WTC11 (cell line): ENCODE measurements around the gene CCDC74A.
"Not testable (repeated sequence)": the region's sequence is repeated elsewhere in the genome, so short reads cannot be mapped to it uniquely, and the experiment has no call there.

ENCODE experiments used
- CREB1 ChIP-seq: sonication (generic); formaldehyde crosslinking; IDR thresholded peaks from 2 replicates; pipeline ENCODE4 v1.8.0; 2023; ENCODE audit warnings: mild to moderate bottlenecking, missing genetic modification reagents
- FOXP1 ChIP-seq: sonication (generic); formaldehyde crosslinking; IDR thresholded peaks from 2 replicates; pipeline ENCODE4 v1.8.0; 2022; ENCODE audit warnings: missing genetic modification reagents, mild to moderate bottlenecking, moderate library complexity, borderline replicate concordance
- GABPB1 ChIP-seq: sonication (generic); formaldehyde crosslinking; IDR thresholded peaks from 2 replicates; pipeline ENCODE4 v1.8.1; 2023; ENCODE audit warnings: mild to moderate bottlenecking, missing genetic modification reagents
- KAT7 ChIP-seq: sonication (generic); formaldehyde crosslinking; IDR thresholded peaks from 2 replicates; pipeline ENCODE4 v1.8.1; 2023; ENCODE audit warnings: missing genetic modification reagents, mild to moderate bottlenecking, borderline replicate concordance
- SMAD3 ChIP-seq: sonication (generic); formaldehyde crosslinking; IDR thresholded peaks from 2 replicates; pipeline ENCODE4 v1.8.0; 2022; ENCODE audit warnings: missing genetic modification reagents, mild to moderate bottlenecking, borderline replicate concordance
- ZNF121 ChIP-seq: sonication (generic); formaldehyde crosslinking; IDR thresholded peaks from 2 replicates; pipeline ENCODE4 v1.8.0; 2023; ENCODE audit warnings: missing genetic modification reagents
- TF ChIP-seq, protein P1 (sequence below): fragments of 200-600 bp; IDR thresholded peaks from 2 replicates; pipeline ENCODE4 v1.8.0; 2022; ENCODE audit warnings: antibody characterized with exemption
- TF ChIP-seq, protein P2 (sequence below): sonication (generic); formaldehyde crosslinking; IDR thresholded peaks from 2 replicates; pipeline ENCODE4 v1.8.1; 2023; ENCODE audit warnings: mild to moderate bottlenecking, missing genetic modification reagents, moderate library complexity
- TF ChIP-seq, protein P3 (sequence below): sonication (generic); formaldehyde crosslinking; IDR thresholded peaks from 2 replicates; pipeline ENCODE4 v1.8.0; 2022; ENCODE audit warnings: mild to moderate bottlenecking, missing genetic modification reagents
- TF ChIP-seq, protein P4 (sequence below): sonication (generic); formaldehyde crosslinking; IDR thresholded peaks from 2 replicates; pipeline ENCODE4 v1.8.0; 2023; ENCODE audit warnings: missing genetic modification reagents, mild to moderate bottlenecking, borderline replicate concordance
- TF ChIP-seq, protein P5 (sequence below): fragments of 250-450 bp; sonication (Bioruptor Pico); IDR thresholded peaks from 2 replicates; pipeline ENCODE4 v1.9.0; 2021; ENCODE audit warnings: moderate library complexity, mild to moderate bottlenecking, inconsistent platforms, borderline replicate concordance
- TF ChIP-seq, protein P6 (sequence below): sonication (generic); formaldehyde crosslinking; IDR thresholded peaks from 2 replicates; pipeline ENCODE4 v1.8.1; 2023; ENCODE audit warnings: mild to moderate bottlenecking, missing genetic modification reagents

DNA sequence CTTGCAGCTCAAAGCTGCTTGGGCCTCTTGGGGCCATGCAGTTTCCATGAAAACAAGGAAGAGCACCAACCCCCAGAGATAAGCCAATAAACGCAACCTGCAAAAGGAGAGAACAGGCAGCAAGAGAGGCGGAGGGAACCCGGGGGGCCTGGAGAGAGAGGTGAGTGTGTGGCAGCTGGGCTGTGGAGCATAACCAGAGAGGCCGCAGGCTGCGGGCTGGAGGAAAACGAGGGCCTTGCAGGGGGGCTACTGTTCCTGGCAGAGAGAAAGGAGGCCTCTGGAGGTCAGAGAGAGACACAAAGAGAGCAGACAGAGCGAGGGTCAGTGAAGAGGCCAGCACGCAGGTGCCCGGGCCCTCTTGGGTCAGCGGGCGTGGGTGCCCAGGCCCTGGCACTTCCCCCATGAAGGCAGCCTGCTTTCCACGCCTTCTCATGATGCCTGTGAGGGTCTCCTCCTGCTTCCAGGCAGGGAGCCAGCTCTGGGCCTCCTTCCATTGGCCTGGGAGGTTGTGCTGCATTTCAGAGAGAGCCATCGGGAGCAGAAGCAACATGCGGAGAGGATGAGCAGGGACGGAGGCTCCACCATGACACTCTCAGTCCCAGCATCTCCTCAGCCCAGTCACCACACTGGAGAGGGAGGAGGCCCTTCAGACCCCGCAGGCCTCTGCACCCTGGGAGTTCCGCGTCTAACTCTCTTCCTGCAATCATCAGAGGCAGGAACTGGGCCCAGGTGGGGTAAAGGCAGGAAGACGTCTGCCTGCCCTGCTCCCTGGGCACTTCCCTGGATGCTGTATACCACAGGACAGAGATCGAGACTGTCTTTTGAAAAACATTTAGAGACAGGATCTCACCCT, 36.8 kb upstream of the CCDC74A start:
- TF ChIP-seq, protein P1, sequence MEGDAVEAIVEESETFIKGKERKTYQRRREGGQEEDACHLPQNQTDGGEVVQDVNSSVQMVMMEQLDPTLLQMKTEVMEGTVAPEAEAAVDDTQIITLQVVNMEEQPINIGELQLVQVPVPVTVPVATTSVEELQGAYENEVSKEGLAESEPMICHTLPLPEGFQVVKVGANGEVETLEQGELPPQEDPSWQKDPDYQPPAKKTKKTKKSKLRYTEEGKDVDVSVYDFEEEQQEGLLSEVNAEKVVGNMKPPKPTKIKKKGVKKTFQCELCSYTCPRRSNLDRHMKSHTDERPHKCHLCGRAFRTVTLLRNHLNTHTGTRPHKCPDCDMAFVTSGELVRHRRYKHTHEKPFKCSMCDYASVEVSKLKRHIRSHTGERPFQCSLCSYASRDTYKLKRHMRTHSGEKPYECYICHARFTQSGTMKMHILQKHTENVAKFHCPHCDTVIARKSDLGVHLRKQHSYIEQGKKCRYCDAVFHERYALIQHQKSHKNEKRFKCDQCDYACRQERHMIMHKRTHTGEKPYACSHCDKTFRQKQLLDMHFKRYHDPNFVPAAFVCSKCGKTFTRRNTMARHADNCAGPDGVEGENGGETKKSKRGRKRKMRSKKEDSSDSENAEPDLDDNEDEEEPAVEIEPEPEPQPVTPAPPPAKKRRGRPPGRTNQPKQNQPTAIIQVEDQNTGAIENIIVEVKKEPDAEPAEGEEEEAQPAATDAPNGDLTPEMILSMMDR = not testable (repeated sequence)
- TF ChIP-seq ZNF121 (CRISPR knock-in tag); SMAD3 (CRISPR knock-in tag); CREB1 (CRISPR knock-in tag); KAT7; GABPB1 (CRISPR knock-in tag); FOXP1 (CRISPR knock-in tag): not testable (repeated sequence)
- TF ChIP-seq, protein P2, sequence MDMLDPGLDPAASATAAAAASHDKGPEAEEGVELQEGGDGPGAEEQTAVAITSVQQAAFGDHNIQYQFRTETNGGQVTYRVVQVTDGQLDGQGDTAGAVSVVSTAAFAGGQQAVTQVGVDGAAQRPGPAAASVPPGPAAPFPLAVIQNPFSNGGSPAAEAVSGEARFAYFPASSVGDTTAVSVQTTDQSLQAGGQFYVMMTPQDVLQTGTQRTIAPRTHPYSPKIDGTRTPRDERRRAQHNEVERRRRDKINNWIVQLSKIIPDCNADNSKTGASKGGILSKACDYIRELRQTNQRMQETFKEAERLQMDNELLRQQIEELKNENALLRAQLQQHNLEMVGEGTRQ (CRISPR knock-in tag) = not testable (repeated sequence)
- TF ChIP-seq, protein P3, sequence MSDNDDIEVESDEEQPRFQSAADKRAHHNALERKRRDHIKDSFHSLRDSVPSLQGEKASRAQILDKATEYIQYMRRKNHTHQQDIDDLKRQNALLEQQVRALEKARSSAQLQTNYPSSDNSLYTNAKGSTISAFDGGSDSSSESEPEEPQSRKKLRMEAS (CRISPR knock-in tag) = not testable (repeated sequence)
- TF ChIP-seq, protein P4, sequence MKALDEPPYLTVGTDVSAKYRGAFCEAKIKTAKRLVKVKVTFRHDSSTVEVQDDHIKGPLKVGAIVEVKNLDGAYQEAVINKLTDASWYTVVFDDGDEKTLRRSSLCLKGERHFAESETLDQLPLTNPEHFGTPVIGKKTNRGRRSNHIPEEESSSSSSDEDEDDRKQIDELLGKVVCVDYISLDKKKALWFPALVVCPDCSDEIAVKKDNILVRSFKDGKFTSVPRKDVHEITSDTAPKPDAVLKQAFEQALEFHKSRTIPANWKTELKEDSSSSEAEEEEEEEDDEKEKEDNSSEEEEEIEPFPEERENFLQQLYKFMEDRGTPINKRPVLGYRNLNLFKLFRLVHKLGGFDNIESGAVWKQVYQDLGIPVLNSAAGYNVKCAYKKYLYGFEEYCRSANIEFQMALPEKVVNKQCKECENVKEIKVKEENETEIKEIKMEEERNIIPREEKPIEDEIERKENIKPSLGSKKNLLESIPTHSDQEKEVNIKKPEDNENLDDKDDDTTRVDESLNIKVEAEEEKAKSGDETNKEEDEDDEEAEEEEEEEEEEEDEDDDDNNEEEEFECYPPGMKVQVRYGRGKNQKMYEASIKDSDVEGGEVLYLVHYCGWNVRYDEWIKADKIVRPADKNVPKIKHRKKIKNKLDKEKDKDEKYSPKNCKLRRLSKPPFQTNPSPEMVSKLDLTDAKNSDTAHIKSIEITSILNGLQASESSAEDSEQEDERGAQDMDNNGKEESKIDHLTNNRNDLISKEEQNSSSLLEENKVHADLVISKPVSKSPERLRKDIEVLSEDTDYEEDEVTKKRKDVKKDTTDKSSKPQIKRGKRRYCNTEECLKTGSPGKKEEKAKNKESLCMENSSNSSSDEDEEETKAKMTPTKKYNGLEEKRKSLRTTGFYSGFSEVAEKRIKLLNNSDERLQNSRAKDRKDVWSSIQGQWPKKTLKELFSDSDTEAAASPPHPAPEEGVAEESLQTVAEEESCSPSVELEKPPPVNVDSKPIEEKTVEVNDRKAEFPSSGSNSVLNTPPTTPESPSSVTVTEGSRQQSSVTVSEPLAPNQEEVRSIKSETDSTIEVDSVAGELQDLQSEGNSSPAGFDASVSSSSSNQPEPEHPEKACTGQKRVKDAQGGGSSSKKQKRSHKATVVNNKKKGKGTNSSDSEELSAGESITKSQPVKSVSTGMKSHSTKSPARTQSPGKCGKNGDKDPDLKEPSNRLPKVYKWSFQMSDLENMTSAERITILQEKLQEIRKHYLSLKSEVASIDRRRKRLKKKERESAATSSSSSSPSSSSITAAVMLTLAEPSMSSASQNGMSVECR (CRISPR knock-in tag) = not testable (repeated sequence)
- TF ChIP-seq, protein P5, sequence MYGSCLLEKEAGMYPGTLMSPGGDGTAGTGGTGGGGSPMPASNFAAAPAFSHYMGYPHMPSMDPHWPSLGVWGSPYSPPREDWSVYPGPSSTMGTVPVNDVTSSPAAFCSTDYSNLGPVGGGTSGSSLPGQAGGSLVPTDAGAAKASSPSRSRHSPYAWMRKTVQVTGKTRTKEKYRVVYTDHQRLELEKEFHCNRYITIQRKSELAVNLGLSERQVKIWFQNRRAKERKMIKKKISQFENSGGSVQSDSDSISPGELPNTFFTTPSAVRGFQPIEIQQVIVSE = not testable (repeated sequence)
- TF ChIP-seq, protein P6, sequence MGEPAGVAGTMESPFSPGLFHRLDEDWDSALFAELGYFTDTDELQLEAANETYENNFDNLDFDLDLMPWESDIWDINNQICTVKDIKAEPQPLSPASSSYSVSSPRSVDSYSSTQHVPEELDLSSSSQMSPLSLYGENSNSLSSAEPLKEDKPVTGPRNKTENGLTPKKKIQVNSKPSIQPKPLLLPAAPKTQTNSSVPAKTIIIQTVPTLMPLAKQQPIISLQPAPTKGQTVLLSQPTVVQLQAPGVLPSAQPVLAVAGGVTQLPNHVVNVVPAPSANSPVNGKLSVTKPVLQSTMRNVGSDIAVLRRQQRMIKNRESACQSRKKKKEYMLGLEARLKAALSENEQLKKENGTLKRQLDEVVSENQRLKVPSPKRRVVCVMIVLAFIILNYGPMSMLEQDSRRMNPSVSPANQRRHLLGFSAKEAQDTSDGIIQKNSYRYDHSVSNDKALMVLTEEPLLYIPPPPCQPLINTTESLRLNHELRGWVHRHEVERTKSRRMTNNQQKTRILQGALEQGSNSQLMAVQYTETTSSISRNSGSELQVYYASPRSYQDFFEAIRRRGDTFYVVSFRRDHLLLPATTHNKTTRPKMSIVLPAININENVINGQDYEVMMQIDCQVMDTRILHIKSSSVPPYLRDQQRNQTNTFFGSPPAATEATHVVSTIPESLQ (CRISPR knock-in tag) = not testable (repeated sequence)
